GM18511 (cell line): ENCODE measurements around the gene WSCD1.

Source experiments
- ATAC-seq: cut with Tn5 transposase; IDR thresholded peaks from one replicate; pipeline ENCODE4 v1.9.1; 2021; ENCODE audit warnings: mild to moderate bottlenecking, moderate library complexity; ENCODE audit not compliant: unreplicated experiment

The WSCD1 gene

GRCh38 chr17:6057562-6057961 is 12.6 kb upstream of the WSCD1 start:
- no peak for ATAC-seq

GRCh38 chr17:6059406-6059805 is 10.8 kb upstream of the WSCD1 start:
- ATAC-seq = no peak

- ATAC-seq = no peak
Observed at GRCh38 chr17:6061290-6061689, 8.9 kb upstream of the WSCD1 start.

- ATAC-seq = no peak
Observed at GRCh38 chr17:6064868-6065267, 5.3 kb upstream of the WSCD1 start.

- ATAC-seq = no peak
Observed at GRCh38 chr17:6065351-6065750, 4.8 kb upstream of the WSCD1 start.

GRCh38 chr17:6066183-6066948 is 3.8 kb upstream of the WSCD1 start:
- no peak for ATAC-seq

GRCh38 chr17:6067060-6067459 is 3.1 kb upstream of the WSCD1 start:
- no peak for ATAC-seq

GRCh38 chr17:6070430-6070912 is 292 bp downstream of the WSCD1 start:
- no peak for ATAC-seq

GRCh38 chr17:6070913-6071511 is 833 bp downstream of the WSCD1 start:
- no peak for ATAC-seq

GRCh38 chr17:6071528-6072065 is 1.4 kb downstream of the WSCD1 start:
- ATAC-seq = no peak

- ATAC-seq = no peak
Observed at GRCh38 chr17:6072157-6072556, 2.0 kb downstream of the WSCD1 start.

- no peak for ATAC-seq
Observed at GRCh38 chr17:6072611-6073010, 2.4 kb downstream of the WSCD1 start.

- no peak for ATAC-seq
Observed at GRCh38 chr17:6073620-6074019, 3.4 kb downstream of the WSCD1 start.

- ATAC-seq = no peak
Observed at GRCh38 chr17:6075050-6075449, 4.9 kb downstream of the WSCD1 start.

- no peak for ATAC-seq
Observed at GRCh38 chr17:6075845-6076244, 5.7 kb downstream of the WSCD1 start.

- no peak for ATAC-seq
Observed at GRCh38 chr17:6077752-6078151, 7.6 kb downstream of the WSCD1 start.

GRCh38 chr17:6078458-6078871 is 8.3 kb downstream of the WSCD1 start:
- no peak for ATAC-seq

- no peak for ATAC-seq
Observed at GRCh38 chr17:6079155-6079888, 9.1 kb downstream of the WSCD1 start.

- no peak for ATAC-seq
Observed at GRCh38 chr17:6079960-6080359, 9.8 kb downstream of the WSCD1 start.

- no peak for ATAC-seq
Observed at GRCh38 chr17:6080711-6081430, 10.7 kb downstream of the WSCD1 start.

GRCh38 chr17:6082335-6082734 is 12.2 kb downstream of the WSCD1 start:
- no peak for ATAC-seq
